ENCODE measurements around the gene MT1H. TPM values are rescaled to one million over a fixed set of nuclear protein-coding genes. Genes with fewer than 3 reads are reported as not detected.

Gene MT1H
- total RNA-seq, 4 donors from 2014 or later: 5.7 TPM; not detected in 3

GRCh38 chr16:56636616-56637413 is 32.8 kb upstream of the MT1H start:
- intact Hi-C loops (cut with DNase I): no loop called here
- DNase-seq: no peak
- Histone ChIP-seq H3K4me1 (peaks cover 16 to 61% (median 29%) of the 10 kb centered on the region in 3 donors), H3K27me3 (peaks cover 3 to 99% (median 9%) of the 10 kb centered on the region in 4 donors), H3K9me3 (no peaks in the 10 kb centered on the region), H3K27ac (no peak overlapping the region), H3K36me3 (no peaks in the 10 kb centered on the region), H3K4me3 (no peak overlapping the region)
- WGBS, 2 donors: 69 to 78% methylated on average over 6 to 7 of the region's 9 CpGs
- TF ChIP-seq, protein P1, sequence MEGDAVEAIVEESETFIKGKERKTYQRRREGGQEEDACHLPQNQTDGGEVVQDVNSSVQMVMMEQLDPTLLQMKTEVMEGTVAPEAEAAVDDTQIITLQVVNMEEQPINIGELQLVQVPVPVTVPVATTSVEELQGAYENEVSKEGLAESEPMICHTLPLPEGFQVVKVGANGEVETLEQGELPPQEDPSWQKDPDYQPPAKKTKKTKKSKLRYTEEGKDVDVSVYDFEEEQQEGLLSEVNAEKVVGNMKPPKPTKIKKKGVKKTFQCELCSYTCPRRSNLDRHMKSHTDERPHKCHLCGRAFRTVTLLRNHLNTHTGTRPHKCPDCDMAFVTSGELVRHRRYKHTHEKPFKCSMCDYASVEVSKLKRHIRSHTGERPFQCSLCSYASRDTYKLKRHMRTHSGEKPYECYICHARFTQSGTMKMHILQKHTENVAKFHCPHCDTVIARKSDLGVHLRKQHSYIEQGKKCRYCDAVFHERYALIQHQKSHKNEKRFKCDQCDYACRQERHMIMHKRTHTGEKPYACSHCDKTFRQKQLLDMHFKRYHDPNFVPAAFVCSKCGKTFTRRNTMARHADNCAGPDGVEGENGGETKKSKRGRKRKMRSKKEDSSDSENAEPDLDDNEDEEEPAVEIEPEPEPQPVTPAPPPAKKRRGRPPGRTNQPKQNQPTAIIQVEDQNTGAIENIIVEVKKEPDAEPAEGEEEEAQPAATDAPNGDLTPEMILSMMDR (IDR thresholded peaks at IDR 0.05): no peak
- TF ChIP-seq POLR2A (IDR thresholded peaks at IDR 0.05): no peak

GRCh38 chr16:56637814-56638750 is 31.5 kb upstream of the MT1H start, which contains the start of gene MT1A:
TSS of gene MT1A (plus strand) at chr16:56638666. CDS start at chr16:56638739, 73 bp downstream.
- Histone ChIP-seq H3K36me3 (no peaks in the 10 kb centered on the region), H3K4me1 (peaks cover 11 to 52% (median 20%) of the 10 kb centered on the region in 3 donors), H3K4me3 (peak within 1 kb of the TSS; percentile 12 to 71 (median 47)), H3K27me3 (peaks cover 3 to 97% (median 9%) of the 10 kb centered on the region in 4 donors), H3K27ac (peak within 1 kb of the TSS; percentile 32 to 85 (median 66)), H3K9me3 (no peaks in the 10 kb centered on the region)
- DNase-seq: no peak
- peak in 1 of 4 donors; percentile 42 for TF ChIP-seq POLR2A (IDR thresholded peaks at IDR 0.05)
- TF ChIP-seq, protein P1 (IDR thresholded peaks at IDR 0.05): no peak
- 17 to 33% methylated on average over 21 to 26 of the region's 68 CpGs for WGBS, 2 donors
- intact Hi-C loops (cut with DNase I): no loop called here

- H3K4me1 ChIP-seq: peaks cover 18 to 52% (median 30%) of the 10 kb centered on the region in 3 donors
- H3K27ac ChIP-seq: no peak overlapping the region
- peaks cover 3 to 97% (median 9%) of the 10 kb centered on the region in 4 donors for H3K27me3 ChIP-seq
- no peak overlapping the region for H3K4me3 ChIP-seq
- no peaks in the 10 kb centered on the region for H3K36me3 ChIP-seq
- TF ChIP-seq, protein P1 (IDR thresholded peaks at IDR 0.05): no peak
- no peak for TF ChIP-seq POLR2A (IDR thresholded peaks at IDR 0.05)
- 91 to 100% methylated on average over 1 of the region's 1 CpG for WGBS, 2 donors
- DNase-seq: no peak
- H3K9me3 ChIP-seq: no peaks in the 10 kb centered on the region
- intact Hi-C loops (cut with DNase I): no loop called here
These were observed 30.6 kb upstream of the MT1H start for GRCh38 chr16:56639045-56639444.

DNA sequence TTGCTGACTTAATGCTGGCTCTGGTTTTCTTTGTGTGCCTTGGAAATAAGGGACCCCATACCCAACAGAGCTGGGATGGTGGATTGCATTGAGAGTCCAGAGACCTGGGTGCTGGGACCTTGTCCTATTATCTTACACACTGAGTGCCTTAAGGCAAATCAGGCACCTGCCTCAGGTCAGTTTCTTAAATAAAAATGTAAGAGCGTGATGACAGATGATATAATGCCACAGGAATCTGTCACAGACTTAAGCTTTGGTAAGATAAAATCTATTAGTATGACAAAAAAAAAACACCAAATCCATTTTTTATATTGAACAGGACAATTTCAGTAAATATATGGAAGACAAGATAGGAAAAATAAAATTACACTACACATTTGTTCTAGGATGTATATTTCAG is 29.5 kb upstream of the MT1H start:
- intact Hi-C loops (cut with DNase I): no loop called here
- Histone ChIP-seq H3K27me3 (peaks cover 0 to 97% (median 9%) of the 10 kb centered on the region in 4 donors), H3K36me3 (no peaks in the 10 kb centered on the region), H3K27ac (no peak overlapping the region), H3K4me1 (peaks cover 20 to 49% (median 30%) of the 10 kb centered on the region in 3 donors), H3K9me3 (no peaks in the 10 kb centered on the region), H3K4me3 (no peak overlapping the region)
- TF ChIP-seq POLR2A (IDR thresholded peaks at IDR 0.05): no peak
- TF ChIP-seq, protein P1 (IDR thresholded peaks at IDR 0.05): no peak
- WGBS, 2 donors: 43 to 72% methylated on average over 1 of the region's 1 CpG
- no peak for DNase-seq

All from esophagus squamous epithelium (tissue), 5 donors.